Progenitor cell of endocrine pancreas (in vitro differentiated cells): ENCODE results near the gene FUBP3. TPM values are rescaled to one million over a fixed set of nuclear protein-coding genes. Genes with fewer than 3 reads are reported as not detected.

ENCODE experiments used
- DNase-seq: peaks from one replicate; pipeline ENCODE4 v3.0.0; 2021; ENCODE audit warnings: low spot score; ENCODE audit not compliant: unreplicated experiment
- H3K27ac Mint-ChIP-seq: 2 replicates; pipeline ENCODE4 v1.8.0; 2021; ENCODE audit warnings: mild to moderate bottlenecking, moderate library complexity, mixed read lengths
- H3K27me3 Mint-ChIP-seq: 2 replicates; pipeline ENCODE4 v1.8.0; 2021; ENCODE audit warnings: mixed read lengths
- H3K36me3 Mint-ChIP-seq: 2 replicates; pipeline ENCODE4 v1.8.0; 2022; ENCODE audit warnings: mixed read lengths; ENCODE audit not compliant: insufficient read depth
- H3K4me1 Mint-ChIP-seq: 2 replicates; pipeline ENCODE4 v1.8.0; 2021; ENCODE audit warnings: low read depth, mixed read lengths
- H3K4me3 Mint-ChIP-seq: 2 replicates; pipeline ENCODE4 v1.8.0; 2021; ENCODE audit warnings: low read depth, mild to moderate bottlenecking, moderate library complexity, mixed read lengths
- H3K9me3 Mint-ChIP-seq: 2 replicates; pipeline ENCODE4 v1.8.0; 2021; ENCODE audit warnings: low read depth, mixed read lengths
- CTCF ChIP-seq: fragments of 200-600 bp; sonication (generic); IDR thresholded peaks from one replicate; pipeline ENCODE4 v1.5.0; 2021; ENCODE audit warnings: antibody characterized with exemption, mild to moderate bottlenecking; ENCODE audit not compliant: unreplicated experiment
- total RNA-seq: library from RNA; stranded (reverse); gene quantifications from 2 replicates; pipeline ENCODE4 v1.2.1, GENCODE V29; 2021

FUBP3 gene
- total RNA-seq, 1 donor from 2014 or later = 68.9 TPM

GRCh38 chr9:130549093-130549735 lies 30.2 kb upstream of the FUBP3 start:
- Mint-ChIP-seq H3K27me3 (peaks cover 9% of the 10 kb centered on the region), H3K36me3 (no peaks in the 10 kb centered on the region), H3K4me1 (no peaks in the 10 kb centered on the region), H3K4me3 (no peak overlapping the region), H3K9me3 (peaks cover 5% of the 10 kb centered on the region), H3K27ac (no peak overlapping the region)
- DNase-seq = no peak
- no peak for TF ChIP-seq CTCF

- H3K4me1 Mint-ChIP-seq = no peaks in the 10 kb centered on the region
- no peak overlapping the region for H3K4me3 Mint-ChIP-seq
- H3K27me3 Mint-ChIP-seq = peaks cover 10% of the 10 kb centered on the region
- peaks cover 2% of the 10 kb centered on the region for H3K9me3 Mint-ChIP-seq
- DNase-seq = no peak
- TF ChIP-seq CTCF = no peak
- H3K27ac Mint-ChIP-seq = no peak overlapping the region
- no peaks in the 10 kb centered on the region for H3K36me3 Mint-ChIP-seq
Measured at GRCh38 chr9:130554606-130555005, 24.8 kb upstream of the FUBP3 start.

GRCh38 chr9:130555061-130555460 lies 24.3 kb upstream of the FUBP3 start:
- no peak overlapping the region for H3K27ac Mint-ChIP-seq
- DNase-seq = no peak
- H3K4me3 Mint-ChIP-seq = no peak overlapping the region
- H3K27me3 Mint-ChIP-seq = peaks cover 10% of the 10 kb centered on the region
- no peak for TF ChIP-seq CTCF
- H3K9me3 Mint-ChIP-seq = no peaks in the 10 kb centered on the region
- no peaks in the 10 kb centered on the region for H3K4me1 Mint-ChIP-seq
- H3K36me3 Mint-ChIP-seq = no peaks in the 10 kb centered on the region

GRCh38 chr9:130555968-130556367 lies 23.4 kb upstream of the FUBP3 start:
- TF ChIP-seq CTCF = no peak
- no peak for DNase-seq
- Mint-ChIP-seq H3K9me3 (no peaks in the 10 kb centered on the region), H3K4me3 (no peak overlapping the region), H3K27me3 (peaks cover 10% of the 10 kb centered on the region), H3K36me3 (no peaks in the 10 kb centered on the region), H3K27ac (no peak overlapping the region), H3K4me1 (no peaks in the 10 kb centered on the region)

GRCh38 chr9:130556396-130557076 lies 22.8 kb upstream of the FUBP3 start:
- Mint-ChIP-seq H3K4me3 (no peak overlapping the region), H3K27me3 (peaks cover 10% of the 10 kb centered on the region), H3K36me3 (no peaks in the 10 kb centered on the region), H3K4me1 (no peaks in the 10 kb centered on the region), H3K27ac (no peak overlapping the region), H3K9me3 (no peaks in the 10 kb centered on the region)
- no peak for DNase-seq
- no peak for TF ChIP-seq CTCF
